Heart right ventricle (tissue), 16 donors: ENCODE data around the gene EPX. TPM values are rescaled to one million over a fixed set of nuclear protein-coding genes. Genes with fewer than 3 reads are reported as not detected.
"Not testable (repeated sequence)": the region's sequence is repeated elsewhere in the genome, so short reads cannot be mapped to it uniquely, and the experiment has no call there.

Experiments
- ATAC-seq, 8 donors: fragments of 200-7000 bp; cut with Tn5 transposase; one replicate each; pipeline ENCODE4 v1.9.1; 2020; ENCODE audit warnings: mild to moderate bottlenecking in 8 of 8, moderate library complexity in 8 of 8, moderate number of reproducible peaks in 1 of 8
- DNase-seq, 2 donors: peaks; one replicate each; pipeline ENCODE4 v3.0.0-alpha.2; 2020
- H3K27ac ChIP-seq, 10 donors: fragments of 200-600 bp; sonication (generic) in 2 of 10; one replicate each; pipeline versions ENCODE4 v1.5.0 to v1.8.0; 2020 to 2022; ENCODE audit warnings: mild to moderate bottlenecking in 3 of 10
- H3K27me3 ChIP-seq, 7 donors: fragments of 200-600 bp; one replicate each; pipeline ENCODE4 v1.8.0; 2021 to 2022; ENCODE audit warnings: mild to moderate bottlenecking in 2 of 7
- H3K36me3 ChIP-seq, 9 donors: fragments of 200-600 bp; sonication (generic) in 1 of 9; one replicate each; pipeline versions ENCODE4 v1.5.0 to v1.8.0; 2020 to 2022; ENCODE audit warnings: mild to moderate bottlenecking in 2 of 9
- H3K4me1 ChIP-seq, 9 donors: fragments of 200-600 bp; sonication (generic) in 1 of 9; one replicate each; pipeline versions ENCODE4 v1.5.0 to v1.8.0; 2020 to 2022; ENCODE audit warnings: mild to moderate bottlenecking in 4 of 9
- H3K4me3 ChIP-seq, 10 donors: fragments of 200-600 bp; sonication (generic) in 2 of 10; one replicate each; pipeline versions ENCODE4 v1.5.0 to v1.8.0; 2020 to 2022; ENCODE audit warnings: mild to moderate bottlenecking in 7 of 10, moderate library complexity in 2 of 10
- H3K9me3 ChIP-seq, 11 donors: fragments of 200-600 bp in 10 of 11; sonication (generic) in 2 of 11; one replicate each; pipeline versions ENCODE4 v1.5.0 to v1.8.0; 2013 to 2022; ENCODE audit warnings: mild to moderate bottlenecking in 2 of 11, control low read depth in 1 of 11, moderate library complexity in 1 of 11
- CTCF ChIP-seq, 9 donors: fragments of 200-600 bp; sonication (generic) in 2 of 9; IDR thresholded peaks; one replicate each; pipeline versions ENCODE4 v1.5.0 to v1.8.0; 2021 to 2022; ENCODE audit warnings: antibody characterized with exemption in 9 of 9, mild to moderate bottlenecking in 5 of 9, moderate library complexity in 1 of 9
- whole genome bisulfite sequencing, 2 donors: extraction: QIAGEN DNeasy Blood & Tissue Kit; methylation state at CpG; one replicate each; pipeline ENCODE4 v1.1.7; 2013; ENCODE audit warnings: inconsistent platforms in 1 of 2; 5-methylcytosine and 5-hydroxymethylcytosine counted together
- intact Hi-C, 10 donors: fragments of 100-400 bp; cut with DNase I; formaldehyde crosslinking; loops; one replicate each; pipeline versions ENCODE4 v1.11.1 to v1.14.2; 2022
- long read RNA-seq, 3 donors: library from polyadenylated mRNA; unstranded; transcript quantifications; one replicate each; pipeline ENCODE4 v2.0.0, GENCODE V29; 2020 to 2021
- polyA plus RNA-seq, 2 donors: library from polyadenylated mRNA; stranded (reverse); fragments of 200-250 nt; gene quantifications; one replicate each; pipeline ENCODE4 v1.2.3, GENCODE V29; 2013
- total RNA-seq, 10 donors: library from RNA; stranded (reverse); fragmentation: NEBNext Ultra II Directional in 3 of 10; extraction: Animal tissue kit (Norgen Biotek cat#: 25700) in 3 of 10; gene quantifications; one replicate each; pipeline versions ENCODE4 v1.2.1 to v1.2.4, GENCODE V29; 2021 to 2023
- donor health status: Arrhythmogenic right ventricular cardiomyopathy.
- donor health status: ischemic (EF 13 %, LVEDD 7.1; RV severe dilation, severe dysfunction).
- donor health status: healthy with polysubstance abuse.
- donor health status: DM: no; HTN: yes; CAD: no.
- donor health status: DM: no; HTN: no; CAD: no.
- donor health status: ischemic (EF 25% LVEDD 6.9; RV normal size, moderate dysfunction).
- donor health status: ischemic (EF 25% LVEDD 5.7; RV mildly dilated, moderate dysfunction).
- donor health status: healthy.
- donor health status: DM: yes; HTN: yes; CAD: no.
- donor health status: Ischemic cardiomyopathy.
- donor health status: ischemic (EF 35%, LVEDD 5.7; RV mildly dilated, moderate dysfunction).
- donor health status: nonischemic (EF 11% LVEDD 7.7; RV severe dilation, severe dysfunction).
- donor health status: DM: yes; HTN: yes; CAD: no.
- donor health status: PGD.
- donor health status: ischemic (EF 29% LVEDD 5.4; RV normal size, mild dysfunction).
- donor health status: nonischemic (EF 23%, LVEDD 6.1; RV moderate dilation, normal function).

EPX gene, protein sequence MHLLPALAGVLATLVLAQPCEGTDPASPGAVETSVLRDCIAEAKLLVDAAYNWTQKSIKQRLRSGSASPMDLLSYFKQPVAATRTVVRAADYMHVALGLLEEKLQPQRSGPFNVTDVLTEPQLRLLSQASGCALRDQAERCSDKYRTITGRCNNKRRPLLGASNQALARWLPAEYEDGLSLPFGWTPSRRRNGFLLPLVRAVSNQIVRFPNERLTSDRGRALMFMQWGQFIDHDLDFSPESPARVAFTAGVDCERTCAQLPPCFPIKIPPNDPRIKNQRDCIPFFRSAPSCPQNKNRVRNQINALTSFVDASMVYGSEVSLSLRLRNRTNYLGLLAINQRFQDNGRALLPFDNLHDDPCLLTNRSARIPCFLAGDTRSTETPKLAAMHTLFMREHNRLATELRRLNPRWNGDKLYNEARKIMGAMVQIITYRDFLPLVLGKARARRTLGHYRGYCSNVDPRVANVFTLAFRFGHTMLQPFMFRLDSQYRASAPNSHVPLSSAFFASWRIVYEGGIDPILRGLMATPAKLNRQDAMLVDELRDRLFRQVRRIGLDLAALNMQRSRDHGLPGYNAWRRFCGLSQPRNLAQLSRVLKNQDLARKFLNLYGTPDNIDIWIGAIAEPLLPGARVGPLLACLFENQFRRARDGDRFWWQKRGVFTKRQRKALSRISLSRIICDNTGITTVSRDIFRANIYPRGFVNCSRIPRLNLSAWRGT
- not detected for total RNA-seq
- not detected for polyA plus RNA-seq
- long read RNA-seq, donor 1: 0 reads
- long read RNA-seq, donor 2, partial matches to known transcripts: 1 of 1 reads
- long read RNA-seq, donor 2, other reads (novel, unspliced or antisense): 0 of 1 reads
- long read RNA-seq, donor 3: 0 reads

DNA sequence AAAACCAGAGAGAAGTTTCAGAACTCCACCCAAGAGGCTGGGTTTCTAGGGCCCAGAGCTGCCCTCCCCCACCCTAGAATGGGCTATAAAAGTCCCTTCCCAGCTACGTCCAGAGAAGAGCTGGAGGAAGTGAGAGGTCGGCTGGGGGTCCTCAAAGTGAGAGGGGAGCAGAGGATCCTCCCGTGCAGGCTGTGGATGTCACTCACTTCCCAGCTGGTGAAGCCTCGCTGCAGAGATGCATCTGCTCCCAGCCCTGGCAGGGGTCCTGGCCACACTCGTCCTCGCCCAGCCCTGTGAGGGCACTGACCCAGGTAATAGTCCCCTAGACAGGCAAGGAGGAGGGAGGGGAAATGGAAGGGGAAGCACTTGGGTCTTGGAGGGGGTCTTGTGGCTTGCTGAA is at the start of gene EPX:
TSS of gene EPX (plus strand) at position 115 of the 400 bp plus-strand sequence. CDS start at position 236, 121 bp downstream.
- H3K27ac ChIP-seq: no peak within 1 kb of the TSS
- intact Hi-C loops: no loop called here
- WGBS, 2 donors: 30 to 52% methylated on average over 6 of the region's 6 CpGs
- no peaks in the 10 kb centered on the region for H3K36me3 ChIP-seq
- no peak for TF ChIP-seq CTCF (IDR thresholded peaks at IDR 0.05)
- peak in 1 of 8 donors; percentile 9 for ATAC-seq
- no peaks in the 10 kb centered on the region for H3K9me3 ChIP-seq
- H3K4me1 ChIP-seq: peaks cover 0 to 12% (median 7%) of the 10 kb centered on the region in 9 donors
- peaks cover 0 to 65% (median 35%) of the 10 kb centered on the region in 7 donors for H3K27me3 ChIP-seq
- H3K4me3 ChIP-seq: no peak within 1 kb of the TSS
- no peak for DNase-seq

GRCh38 chr17:58143335-58143734 is 49.2 kb upstream of the EPX start:
- H3K4me3 ChIP-seq, H3K27ac ChIP-seq, H3K4me1 ChIP-seq, DNase-seq, intact Hi-C loops, H3K36me3 ChIP-seq, ATAC-seq: not testable (repeated sequence)
- Histone ChIP-seq H3K9me3 (peaks cover 0 to 40% (median 17%) of the 10 kb centered on the region in 11 donors), H3K27me3 (peaks cover 0 to 23% (median 3%) of the 10 kb centered on the region in 7 donors)
- 69 to 85% methylated on average over 4 of the region's 4 CpGs for WGBS, 2 donors

GRCh38 chr17:58144801-58145200 is 47.7 kb upstream of the EPX start:
- ATAC-seq (no peak), DNase-seq (no peak)
- peaks cover 0 to 24% (median 5%) of the 10 kb centered on the region in 7 donors for H3K27me3 ChIP-seq
- no peak overlapping the region for H3K4me3 ChIP-seq
- H3K4me1 ChIP-seq: no peaks in the 10 kb centered on the region
- intact Hi-C loops: no loop called here
- TF ChIP-seq CTCF (IDR thresholded peaks at IDR 0.05): no peak
- peaks cover 0 to 40% (median 17%) of the 10 kb centered on the region in 11 donors for H3K9me3 ChIP-seq
- H3K27ac ChIP-seq: no peak overlapping the region
- H3K36me3 ChIP-seq: no peaks in the 10 kb centered on the region
- WGBS, 2 donors: 84 to 89% methylated on average over 1 of the region's 1 CpG

- H3K4me1 ChIP-seq: peaks cover 0 to 7% (median 0%) of the 10 kb centered on the region in 9 donors
- no peak for ATAC-seq
- H3K4me3 ChIP-seq: no peak within 1 kb of the TSS
- WGBS, 2 donors: 50 to 53% methylated on average over 1 of the region's 1 CpG
- no peaks in the 10 kb centered on the region for H3K36me3 ChIP-seq
- H3K27me3 ChIP-seq: peaks cover 0 to 36% (median 5%) of the 10 kb centered on the region in 7 donors
- H3K9me3 ChIP-seq: peaks cover 0 to 40% (median 17%) of the 10 kb centered on the region in 11 donors
- TF ChIP-seq CTCF (IDR thresholded peaks at IDR 0.05): no peak
- intact Hi-C loops: no loop called here
- no peak for DNase-seq
- no peak within 1 kb of the TSS for H3K27ac ChIP-seq
Observed at GRCh38 chr17:58147930-58148434, 44.5 kb upstream of the EPX start, which contains the start of gene OR4D1. TSS of gene OR4D1 (plus strand) at chr17:58148384. CDS start at chr17:58155154, 6,770 bp downstream.
